GM06990 (cell line): ENCODE results near the gene TC2N.

Source experiments
- DNase-seq: peaks from one replicate; pipeline ENCODE4 v3.0.0-alpha.2; 2011; ENCODE audit not compliant: insufficient read length; ENCODE audit errors: extremely low read depth
- H3K27me3 ChIP-seq: replicated peaks from 2 replicates; pipeline ENCODE4 v1.6.0; 2011; ENCODE audit warnings: low read length; ENCODE audit not compliant: control insufficient read depth, insufficient read depth
- H3K36me3 ChIP-seq: 2 replicates; pipeline ENCODE4 v1.5.1; 2011; ENCODE audit warnings: low read length; ENCODE audit not compliant: control insufficient read depth, insufficient read depth
- H3K4me3 ChIP-seq: replicated peaks from 2 replicates; pipeline ENCODE4 v1.5.1; 2011; ENCODE audit warnings: low read depth, mild to moderate bottlenecking, control low read depth, low read length
- TF ChIP-seq, protein P1 (sequence below): IDR thresholded peaks from 2 replicates; pipeline ENCODE4 v1.5.1; 2011; ENCODE audit warnings: low read length, control low read depth, mild to moderate bottlenecking, inconsistent platforms; ENCODE audit not compliant: insufficient read depth, poor library complexity, severe bottlenecking

Gene TC2N

GRCh38 chr14:91877376-91877915, 10.1 kb upstream of the TC2N start:
- Histone ChIP-seq H3K4me3 (no peak overlapping the region), H3K36me3 (no peaks in the 10 kb centered on the region), H3K27me3 (no peaks in the 10 kb centered on the region)
- TF ChIP-seq, protein P1, sequence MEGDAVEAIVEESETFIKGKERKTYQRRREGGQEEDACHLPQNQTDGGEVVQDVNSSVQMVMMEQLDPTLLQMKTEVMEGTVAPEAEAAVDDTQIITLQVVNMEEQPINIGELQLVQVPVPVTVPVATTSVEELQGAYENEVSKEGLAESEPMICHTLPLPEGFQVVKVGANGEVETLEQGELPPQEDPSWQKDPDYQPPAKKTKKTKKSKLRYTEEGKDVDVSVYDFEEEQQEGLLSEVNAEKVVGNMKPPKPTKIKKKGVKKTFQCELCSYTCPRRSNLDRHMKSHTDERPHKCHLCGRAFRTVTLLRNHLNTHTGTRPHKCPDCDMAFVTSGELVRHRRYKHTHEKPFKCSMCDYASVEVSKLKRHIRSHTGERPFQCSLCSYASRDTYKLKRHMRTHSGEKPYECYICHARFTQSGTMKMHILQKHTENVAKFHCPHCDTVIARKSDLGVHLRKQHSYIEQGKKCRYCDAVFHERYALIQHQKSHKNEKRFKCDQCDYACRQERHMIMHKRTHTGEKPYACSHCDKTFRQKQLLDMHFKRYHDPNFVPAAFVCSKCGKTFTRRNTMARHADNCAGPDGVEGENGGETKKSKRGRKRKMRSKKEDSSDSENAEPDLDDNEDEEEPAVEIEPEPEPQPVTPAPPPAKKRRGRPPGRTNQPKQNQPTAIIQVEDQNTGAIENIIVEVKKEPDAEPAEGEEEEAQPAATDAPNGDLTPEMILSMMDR = no peak
- DNase-seq = no peak

- no peak for DNase-seq
- TF ChIP-seq, protein P1 = no peak
- H3K4me3 ChIP-seq = no peak overlapping the region
- no peaks in the 10 kb centered on the region for H3K27me3 ChIP-seq
- H3K36me3 ChIP-seq = no peaks in the 10 kb centered on the region
Observed at GRCh38 chr14:91876492-91876891, 9.2 kb upstream of the TC2N start.

DNA sequence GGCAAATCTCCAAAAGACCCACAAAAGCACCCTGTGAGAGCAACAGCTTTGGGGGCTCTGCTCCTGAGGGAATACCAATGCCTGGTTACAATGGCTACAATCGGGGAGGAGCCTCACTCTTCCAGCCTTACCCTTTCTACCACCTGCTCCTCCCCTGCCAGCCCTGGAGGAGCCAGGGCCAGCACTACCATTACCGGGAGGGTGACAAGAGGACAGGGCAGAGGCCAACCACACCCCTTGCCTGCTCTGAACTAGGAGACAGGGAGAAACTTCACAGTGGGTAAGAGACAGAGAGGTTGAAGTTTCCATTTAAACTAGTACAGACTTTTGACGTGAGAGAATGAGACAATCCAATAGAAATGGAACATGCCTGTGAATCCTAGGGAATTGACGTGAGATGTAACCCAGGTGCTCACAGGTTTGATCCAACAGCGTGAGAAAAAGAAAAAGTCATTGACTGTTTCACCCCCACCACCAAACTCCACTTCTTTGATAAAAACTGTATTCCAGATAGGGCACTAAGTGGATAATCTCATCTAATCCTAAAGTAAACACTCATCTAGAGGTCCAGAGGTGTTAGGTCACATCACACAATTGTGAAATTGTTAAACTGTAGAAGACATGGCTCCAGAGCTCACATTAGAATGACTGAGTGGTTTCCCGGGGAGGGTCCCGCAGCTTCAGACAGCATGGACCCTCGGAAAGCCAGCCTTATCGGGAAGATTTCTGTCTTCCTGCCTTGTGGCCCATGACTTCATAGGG, 8.4 kb upstream of the TC2N start:
- no peaks in the 10 kb centered on the region for H3K27me3 ChIP-seq
- DNase-seq = no peak
- no peaks in the 10 kb centered on the region for H3K36me3 ChIP-seq
- TF ChIP-seq, protein P1 = no peak
- H3K4me3 ChIP-seq = no peak overlapping the region

DNA sequence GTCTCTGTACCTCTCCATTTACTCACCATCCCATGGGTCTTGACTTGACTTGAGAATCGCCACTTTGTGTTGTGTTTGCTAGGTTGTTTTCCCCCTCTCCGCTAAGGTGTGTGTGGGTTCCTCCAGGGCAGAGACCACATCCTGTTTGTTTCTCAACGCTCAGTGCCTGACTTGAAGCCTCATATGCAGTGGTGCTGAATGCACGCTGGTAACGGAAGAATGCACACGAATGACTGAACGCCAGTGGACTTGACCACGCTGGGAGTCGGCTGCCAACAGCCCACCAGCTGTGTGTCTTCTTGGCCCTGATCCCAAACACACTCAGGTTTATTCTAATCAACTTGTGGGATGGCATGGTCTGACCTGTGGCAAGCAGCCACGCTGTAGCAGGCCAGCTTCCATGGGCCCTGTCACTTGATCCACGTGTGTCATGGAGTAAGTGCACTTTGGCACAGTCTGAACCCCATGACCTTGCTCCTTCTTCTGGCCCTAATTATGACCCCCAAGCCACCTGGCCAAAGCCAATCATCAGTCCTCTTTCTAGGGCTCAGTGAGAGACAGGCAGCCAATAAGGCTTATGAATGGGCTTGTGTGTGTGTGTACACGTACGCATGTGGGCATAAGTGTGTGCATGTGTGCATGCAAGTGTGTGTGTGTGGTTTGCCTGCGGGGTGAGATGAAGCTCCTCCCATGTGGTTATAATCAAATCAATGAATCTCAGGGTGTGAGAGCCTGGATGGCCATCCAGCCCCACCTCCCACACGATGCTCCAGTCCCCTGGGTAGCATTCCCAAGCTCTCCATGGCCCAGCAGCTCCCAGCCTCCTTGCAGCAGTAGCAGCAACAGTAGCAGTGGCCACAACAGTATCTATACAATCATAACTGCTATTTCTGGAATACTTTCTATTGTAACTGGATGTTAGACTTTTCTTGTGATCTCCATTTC, 6.4 kb upstream of the TC2N start:
- peak; percentile 71 for DNase-seq
- TF ChIP-seq, protein P1 = no peak

DNA sequence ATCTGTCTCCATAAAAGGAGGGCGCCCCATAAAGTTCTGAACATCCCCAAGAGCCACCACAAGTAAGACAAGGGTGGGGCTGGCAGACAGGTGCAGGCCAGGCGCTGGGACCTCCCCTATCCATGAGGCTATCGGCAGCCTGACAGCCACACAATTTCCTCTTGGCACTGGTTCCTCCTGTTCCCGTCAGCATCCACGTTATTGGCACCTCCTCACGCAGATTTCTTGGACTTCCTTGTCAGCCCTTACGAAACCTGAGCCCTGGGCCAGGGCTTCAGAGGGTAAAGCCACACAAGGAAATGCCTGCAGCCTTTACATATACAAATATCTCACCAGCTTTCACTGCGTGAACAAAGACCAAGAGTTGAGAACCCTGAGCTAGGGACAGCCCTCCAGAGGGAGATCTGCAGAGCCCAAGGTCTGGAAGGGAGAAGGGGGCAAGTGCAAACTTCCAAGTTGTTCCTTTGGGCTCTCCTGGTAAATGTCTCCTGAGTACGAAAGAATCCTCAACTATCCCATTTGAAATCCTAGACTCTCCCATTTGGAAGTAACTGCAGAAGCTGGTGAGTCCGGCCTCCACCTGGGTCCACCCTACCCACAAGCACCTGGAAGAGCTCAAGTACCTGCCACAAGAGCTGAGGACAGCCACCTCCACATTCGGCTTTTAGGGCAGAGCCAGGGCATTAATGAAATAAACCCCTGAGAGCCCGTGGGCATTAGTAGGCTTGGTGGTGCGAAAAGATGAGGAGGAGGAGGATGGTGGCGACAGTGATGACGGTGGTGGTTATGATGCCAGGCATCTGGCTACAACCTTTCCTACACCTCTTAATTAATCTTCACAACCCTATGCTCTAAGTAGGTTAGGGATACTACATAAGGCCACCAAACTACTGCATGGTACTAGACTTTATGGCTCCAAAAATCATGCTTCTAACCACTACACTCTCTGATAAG, 5.5 kb upstream of the TC2N start:
- H3K36me3 ChIP-seq = no peaks in the 10 kb centered on the region
- TF ChIP-seq, protein P1 = no peak
- H3K4me3 ChIP-seq = no peak overlapping the region
- peak; percentile 28 for DNase-seq
- no peaks in the 10 kb centered on the region for H3K27me3 ChIP-seq

More for the DNA sequence above, 6.4 kb upstream of the TC2N start:
- Histone ChIP-seq H3K27me3 (no peaks in the 10 kb centered on the region), H3K36me3 (no peaks in the 10 kb centered on the region), H3K4me3 (no peak overlapping the region)
